GM23248 (cell line): ENCODE measurements around the gene LSS. TPM values are rescaled to one million over a fixed set of nuclear protein-coding genes. Genes with fewer than 3 reads are reported as not detected.

Experiments
- DNase-seq: peaks from one replicate; pipeline ENCODE4 v3.0.0-alpha.2; 2015
- H2AFZ ChIP-seq: fragments of 200-600 bp; sonication (generic); 2 replicates; pipeline ENCODE4 v1.6.1; 2016; ENCODE audit warnings: antibody characterized with exemption
- H3F3A ChIP-seq: fragments of 200-600 bp; sonication (generic); 2 replicates; pipeline ENCODE4 v1.6.1; 2016; ENCODE audit warnings: mild to moderate bottlenecking, antibody characterized with exemption, mixed run types; ENCODE audit not compliant: insufficient read depth
- H3K27ac ChIP-seq: fragments of 200-600 bp; sonication (generic); 2 replicates; pipeline ENCODE4 v1.5.1; 2016; ENCODE audit warnings: mild to moderate bottlenecking
- H3K27me3 ChIP-seq: fragments of 200-600 bp; sonication (generic); replicated peaks from 2 replicates; pipeline ENCODE4 v1.6.1; 2016; ENCODE audit warnings: mild to moderate bottlenecking; ENCODE audit not compliant: insufficient read depth
- H3K36me3 ChIP-seq: fragments of 200-600 bp; sonication (generic); 2 replicates; pipeline ENCODE4 v1.6.1; 2016; ENCODE audit warnings: low read depth, mild to moderate bottlenecking
- H3K4me1 ChIP-seq: fragments of 200-600 bp; sonication (generic); 2 replicates; pipeline ENCODE4 v1.6.1; 2016; ENCODE audit warnings: mild to moderate bottlenecking; ENCODE audit not compliant: insufficient read depth
- H3K4me2 ChIP-seq: fragments of 200-600 bp; sonication (generic); one replicate; pipeline ENCODE4 v1.6.1; 2016; ENCODE audit warnings: mild to moderate bottlenecking; ENCODE audit not compliant: unreplicated experiment
- H3K4me3 ChIP-seq: fragments of 200-600 bp; sonication (generic); 2 replicates; pipeline ENCODE4 v1.5.1; 2016; ENCODE audit warnings: mild to moderate bottlenecking
- H3K79me2 ChIP-seq: fragments of 200-600 bp; sonication (generic); 2 replicates; pipeline ENCODE4 v1.6.1; 2016; ENCODE audit warnings: mild to moderate bottlenecking; ENCODE audit not compliant: insufficient read depth
- H3K9ac ChIP-seq: fragments of 200-600 bp; sonication (generic); 2 replicates; pipeline ENCODE4 v1.6.1; 2016; ENCODE audit warnings: mild to moderate bottlenecking
- H3K9me2 ChIP-seq: fragments of 200-600 bp; sonication (generic); 2 replicates; pipeline ENCODE4 v1.6.1; 2016; ENCODE audit warnings: mixed run types, mild to moderate bottlenecking, moderate library complexity; ENCODE audit not compliant: insufficient read depth
- H3K9me3 ChIP-seq: fragments of 200-600 bp; sonication (generic); one replicate; pipeline ENCODE4 v1.6.1; 2017; ENCODE audit warnings: low read depth
- H4K20me1 ChIP-seq: fragments of 200-600 bp; sonication (generic); 2 replicates; pipeline ENCODE4 v1.6.0; 2016; ENCODE audit not compliant: insufficient read depth
- EZH2 ChIP-seq: fragments of 200-600 bp; sonication (generic); IDR thresholded peaks from 2 replicates; pipeline ENCODE4 v1.6.1; 2018; ENCODE audit warnings: antibody characterized with exemption, mild to moderate bottlenecking; ENCODE audit not compliant: insufficient read depth, poor library complexity, severe bottlenecking
- EZH2phosphoT487 ChIP-seq: fragments of 200-600 bp; sonication (generic); IDR thresholded peaks from 2 replicates; pipeline ENCODE4 v1.6.1; 2018; ENCODE audit warnings: antibody characterized with exemption, moderate library complexity, mild to moderate bottlenecking, low read depth; ENCODE audit not compliant: insufficient read depth
- WGBS, 2 experiments: methylation state at CpG; one replicate each; pipeline ENCODE4 v1.1.6; 2015 to 2017; ENCODE audit warnings: low lambda C conversion rate in 2 of 2, low coverage in 1 of 2; ENCODE audit errors: missing lambda C conversion rate in 2 of 2; 5-methylcytosine and 5-hydroxymethylcytosine counted together
- in situ Hi-C: fragments of 300-500 bp; cut with MboI; formaldehyde crosslinking; loops from 2 replicates; pipeline ENCODE4 v1.15.0; 2020
- polyA plus RNA-seq: library from polyadenylated mRNA; unstranded; fragments of >200 nt; fragmentation: Nextera tagmentation; extraction: Ambion mirVana; gene quantifications from 2 replicates; pipeline ENCODE4 v1.2.1, GENCODE V29; 2016
- total RNA-seq: library from RNA; depleted of rRNA; stranded (reverse); fragments of >200 nt; shearing (Covaris generic); gene quantifications from 2 replicates; pipeline ENCODE4 v1.2.3, GENCODE V29; 2014

Gene LSS
- total and polyA plus RNA-seq, 2 experiments from 2014 or later: 28.0 to 41.1 TPM

DNA sequence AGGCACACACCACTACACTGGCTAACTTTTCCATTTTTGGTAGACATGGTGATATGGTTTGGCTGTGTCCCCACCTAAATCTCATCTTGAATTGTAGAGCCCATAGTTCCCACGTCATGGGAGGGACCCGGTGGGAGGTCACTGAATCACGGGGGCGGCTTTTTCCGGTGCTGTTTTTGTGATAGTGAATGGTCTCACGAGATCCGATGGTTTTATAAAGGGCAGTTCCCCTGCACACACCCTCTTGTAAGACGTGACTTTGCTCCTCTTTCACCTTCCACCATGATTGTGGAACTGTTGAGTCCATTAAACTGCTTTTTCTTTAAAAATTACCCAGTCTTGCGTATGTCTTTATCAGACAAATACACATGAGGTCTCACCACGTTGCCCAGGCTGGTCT, 71.9 kb downstream of the LSS start:
- Histone ChIP-seq H3K27me3 (no peaks in the 10 kb centered on the region), H3K4me3 (no peak overlapping the region), H4K20me1 (no peaks in the 10 kb centered on the region), H3K9me3 (no peaks in the 10 kb centered on the region), H3K36me3 (no peaks in the 10 kb centered on the region), H3K9ac (no peak overlapping the region), H3F3A (no peaks in the 10 kb centered on the region), H3K27ac (no peak overlapping the region), H3K9me2 (no peaks in the 10 kb centered on the region), H3K4me2 (no peak overlapping the region), H2AFZ (no peak overlapping the region), H3K4me1 (no peaks in the 10 kb centered on the region), H3K79me2 (no peaks in the 10 kb centered on the region)
- WGBS, 2 experiments: 84 to 85% methylated on average over 10 of the region's 10 CpGs
- in situ Hi-C loops: no loop called here
- TF ChIP-seq EZH2: no peak
- no peak for TF ChIP-seq EZH2phosphoT487
- no peak for DNase-seq

DNA sequence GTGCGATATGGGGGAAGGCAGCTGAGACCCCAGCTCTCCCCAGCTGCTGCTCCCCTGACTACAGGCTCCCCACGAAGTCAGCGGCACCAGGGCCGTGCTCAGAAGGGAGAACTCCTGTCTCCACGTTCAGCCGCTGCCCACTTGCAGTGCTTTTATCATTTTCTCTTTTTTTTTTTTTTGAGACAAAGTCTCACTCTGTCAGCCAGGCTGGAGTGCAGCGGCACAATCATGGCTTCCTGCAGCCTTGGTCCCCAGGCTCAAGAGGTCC, 72.3 kb downstream of the LSS start:
- TF ChIP-seq EZH2phosphoT487: no peak
- TF ChIP-seq EZH2: no peak
- Histone ChIP-seq H3K4me1 (no peaks in the 10 kb centered on the region), H3F3A (no peaks in the 10 kb centered on the region), H3K9ac (no peak overlapping the region), H3K9me3 (no peaks in the 10 kb centered on the region), H3K27me3 (no peaks in the 10 kb centered on the region), H3K36me3 (no peaks in the 10 kb centered on the region), H3K4me3 (no peak overlapping the region), H2AFZ (no peak overlapping the region), H3K9me2 (no peaks in the 10 kb centered on the region), H3K27ac (no peak overlapping the region), H4K20me1 (no peaks in the 10 kb centered on the region), H3K79me2 (no peaks in the 10 kb centered on the region), H3K4me2 (no peak overlapping the region)
- WGBS, 2 experiments: 97 to 99% methylated on average over 7 of the region's 7 CpGs
- in situ Hi-C loops: no loop called here
- no peak for DNase-seq

DNA sequence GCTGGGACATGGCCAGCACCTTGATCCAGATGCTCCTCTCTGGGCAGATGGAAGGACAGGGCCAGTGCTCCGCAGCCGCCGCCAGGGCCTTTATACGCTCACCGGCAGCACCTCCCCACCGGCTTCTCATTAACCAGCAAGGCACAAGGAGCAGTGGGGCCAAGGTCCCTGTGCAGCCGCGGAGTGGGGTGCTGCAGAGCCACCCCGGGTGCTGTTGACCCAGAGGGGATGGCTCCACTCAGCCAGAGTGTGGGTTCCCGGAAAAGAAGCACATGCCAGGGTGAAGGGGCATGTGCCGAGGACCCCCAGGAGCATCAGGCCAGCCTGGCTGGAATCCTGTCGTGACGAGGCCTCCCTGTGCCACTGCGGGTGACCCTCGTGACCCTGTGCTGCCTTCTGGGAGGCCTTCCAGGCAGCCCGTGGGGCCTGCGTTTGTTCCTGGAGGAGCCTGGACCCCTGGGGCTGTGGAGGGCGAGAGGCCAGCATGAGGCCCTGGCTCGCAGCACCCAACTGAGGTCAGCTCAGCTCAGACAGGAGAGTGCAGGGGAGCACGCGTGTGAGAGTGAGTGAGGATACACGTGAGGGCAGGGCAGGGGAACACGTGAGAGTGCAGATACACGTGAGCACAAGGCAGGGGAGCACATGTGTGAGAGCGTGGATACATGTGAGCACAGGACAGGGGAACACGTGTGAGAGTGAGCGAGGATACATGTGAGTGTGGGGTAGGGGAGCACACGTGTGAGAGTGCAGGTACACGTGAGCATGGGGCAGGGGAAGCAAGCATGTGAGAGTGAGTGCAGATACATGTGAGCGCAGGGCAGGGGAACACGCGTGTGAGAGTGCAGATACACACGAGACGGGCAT, 72.8 kb downstream of the LSS start, which contains the start of gene FTCD:
FTCD (minus strand) TSS at position 66 of the 864 bp plus-strand sequence; CDS start at position 10, 56 bp downstream.
- no peaks in the 10 kb centered on the region for H3K27me3 ChIP-seq
- no peaks in the 10 kb centered on the region for H3K79me2 ChIP-seq
- no peaks in the 10 kb centered on the region for H3K4me1 ChIP-seq
- H3K9ac ChIP-seq: no peak within 1 kb of the TSS
- no peaks in the 10 kb centered on the region for H3K9me3 ChIP-seq
- no peak within 1 kb of the TSS for H3K27ac ChIP-seq
- H3K36me3 ChIP-seq: no peaks in the 10 kb centered on the region
- no peaks in the 10 kb centered on the region for H3F3A ChIP-seq
- TF ChIP-seq EZH2phosphoT487: no peak
- in situ Hi-C loops: no loop called here
- no peaks in the 10 kb centered on the region for H4K20me1 ChIP-seq
- H3K4me3 ChIP-seq: no peak within 1 kb of the TSS
- WGBS, 2 experiments: 90 to 91% methylated on average over 30 to 34 of the region's 34 CpGs
- no peaks in the 10 kb centered on the region for H3K9me2 ChIP-seq
- no peak within 1 kb of the TSS for H3K4me2 ChIP-seq
- DNase-seq: no peak
- H2AFZ ChIP-seq: no peak within 1 kb of the TSS

DNA sequence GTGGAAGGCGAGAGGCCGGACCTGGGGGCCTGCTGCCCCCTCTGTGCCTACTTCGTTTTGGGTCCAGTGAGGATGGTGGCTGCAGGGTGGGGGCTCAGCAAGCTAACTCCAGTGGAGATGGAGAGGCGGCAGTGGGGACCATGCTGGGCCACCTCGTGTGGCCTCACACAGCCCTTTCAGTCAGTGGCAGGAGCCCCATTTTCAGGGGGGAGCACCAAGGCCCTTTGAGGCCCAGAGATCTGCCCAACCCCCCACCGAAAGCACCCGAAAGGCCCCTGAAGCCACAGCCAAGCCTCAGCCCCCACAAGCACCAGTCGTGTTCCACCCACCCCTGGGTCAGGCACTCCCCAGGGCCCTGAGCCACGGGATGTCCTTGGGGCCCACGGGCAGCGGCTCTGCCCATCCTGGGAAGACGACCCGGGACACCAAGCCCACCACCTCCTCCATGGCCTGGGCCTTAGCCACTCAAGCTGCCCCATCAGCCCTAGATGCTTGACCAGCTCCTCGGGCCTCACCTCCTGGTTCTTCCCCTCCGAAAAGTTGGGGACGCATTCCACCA, 73.5 kb downstream of the LSS start:
- Histone ChIP-seq H3K4me1 (no peaks in the 10 kb centered on the region), H3K79me2 (no peaks in the 10 kb centered on the region), H3K27me3 (no peaks in the 10 kb centered on the region), H3K9ac (no peak overlapping the region), H3K9me3 (no peaks in the 10 kb centered on the region), H4K20me1 (no peaks in the 10 kb centered on the region), H3K36me3 (no peaks in the 10 kb centered on the region), H3K27ac (no peak overlapping the region), H3K4me3 (no peak overlapping the region), H3F3A (no peaks in the 10 kb centered on the region), H3K4me2 (no peak overlapping the region), H2AFZ (no peak overlapping the region), H3K9me2 (no peaks in the 10 kb centered on the region)
- TF ChIP-seq EZH2phosphoT487 (no peak), EZH2 (no peak)
- in situ Hi-C loops: no loop called here
- DNase-seq: no peak
- WGBS, 2 experiments: 83 to 85% methylated on average over 16 of the region's 16 CpGs
